Brain microvascular endothelial cell (primary cell): ENCODE measurements around the gene CRMP1.

Experiments used
- DNase-seq: peaks from one replicate; pipeline ENCODE4 v3.0.0-alpha.2; 2020
- H3K27ac ChIP-seq: fragments of 250-450 bp; sonication (Bioruptor Pico); 2 replicates; pipeline ENCODE4 v1.5.1; 2020; ENCODE audit warnings: mild to moderate bottlenecking, moderate library complexity
- H3K27me3 ChIP-seq: fragments of 250-450 bp; sonication (Bioruptor Pico); replicated peaks from 2 replicates; pipeline ENCODE4 v1.5.1; 2020; ENCODE audit warnings: mild to moderate bottlenecking
- H3K36me3 ChIP-seq: fragments of 250-450 bp; sonication (Bioruptor Pico); replicated peaks from 2 replicates; pipeline ENCODE4 v1.5.1; 2020; ENCODE audit warnings: mild to moderate bottlenecking
- H3K4me3 ChIP-seq: 2 replicates; pipeline ENCODE4 v1.5.1; 2011; ENCODE audit warnings: low read depth, mild to moderate bottlenecking, control low read depth, low read length, moderate library complexity
- in situ Hi-C: cut with HindIII; loops from 2 replicates; pipeline ENCODE4 v1.10.0; 2017; ENCODE audit warnings: low sequenced_read_pairs, low pct_ligation_motif_present
- TF ChIP-seq, protein P1 (sequence below): IDR thresholded peaks from 2 replicates; pipeline ENCODE4 v1.5.1; 2011; ENCODE audit warnings: low read depth, mild to moderate bottlenecking, moderate library complexity, low read length, control low read depth, inconsistent platforms; ENCODE audit errors: missing control alignments

CRMP1 gene

GRCh38 chr4:5906191-5906590 is 13.3 kb upstream of the CRMP1 start:
- no peaks in the 10 kb centered on the region for H3K36me3 ChIP-seq
- DNase-seq: no peak
- in situ Hi-C loops: no loop called here
- H3K27ac ChIP-seq: no peak overlapping the region
- H3K27me3 ChIP-seq: no peaks in the 10 kb centered on the region
- no peak overlapping the region for H3K4me3 ChIP-seq
- TF ChIP-seq, protein P1, sequence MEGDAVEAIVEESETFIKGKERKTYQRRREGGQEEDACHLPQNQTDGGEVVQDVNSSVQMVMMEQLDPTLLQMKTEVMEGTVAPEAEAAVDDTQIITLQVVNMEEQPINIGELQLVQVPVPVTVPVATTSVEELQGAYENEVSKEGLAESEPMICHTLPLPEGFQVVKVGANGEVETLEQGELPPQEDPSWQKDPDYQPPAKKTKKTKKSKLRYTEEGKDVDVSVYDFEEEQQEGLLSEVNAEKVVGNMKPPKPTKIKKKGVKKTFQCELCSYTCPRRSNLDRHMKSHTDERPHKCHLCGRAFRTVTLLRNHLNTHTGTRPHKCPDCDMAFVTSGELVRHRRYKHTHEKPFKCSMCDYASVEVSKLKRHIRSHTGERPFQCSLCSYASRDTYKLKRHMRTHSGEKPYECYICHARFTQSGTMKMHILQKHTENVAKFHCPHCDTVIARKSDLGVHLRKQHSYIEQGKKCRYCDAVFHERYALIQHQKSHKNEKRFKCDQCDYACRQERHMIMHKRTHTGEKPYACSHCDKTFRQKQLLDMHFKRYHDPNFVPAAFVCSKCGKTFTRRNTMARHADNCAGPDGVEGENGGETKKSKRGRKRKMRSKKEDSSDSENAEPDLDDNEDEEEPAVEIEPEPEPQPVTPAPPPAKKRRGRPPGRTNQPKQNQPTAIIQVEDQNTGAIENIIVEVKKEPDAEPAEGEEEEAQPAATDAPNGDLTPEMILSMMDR: no peak

- in situ Hi-C loops: no loop called here
- Histone ChIP-seq H3K36me3 (no peaks in the 10 kb centered on the region), H3K4me3 (no peak overlapping the region), H3K27ac (no peak overlapping the region), H3K27me3 (no peaks in the 10 kb centered on the region)
- no peak for DNase-seq
- TF ChIP-seq, protein P1: no peak
Measured at GRCh38 chr4:5905714-5906113, 12.8 kb upstream of the CRMP1 start.

- Histone ChIP-seq H3K27me3 (no peaks in the 10 kb centered on the region), H3K27ac (no peak overlapping the region), H3K36me3 (no peaks in the 10 kb centered on the region), H3K4me3 (no peak overlapping the region)
- TF ChIP-seq, protein P1: no peak
- in situ Hi-C loops: no loop called here
- DNase-seq: no peak
Measured at GRCh38 chr4:5900844-5901243, 8.0 kb upstream of the CRMP1 start.

DNA sequence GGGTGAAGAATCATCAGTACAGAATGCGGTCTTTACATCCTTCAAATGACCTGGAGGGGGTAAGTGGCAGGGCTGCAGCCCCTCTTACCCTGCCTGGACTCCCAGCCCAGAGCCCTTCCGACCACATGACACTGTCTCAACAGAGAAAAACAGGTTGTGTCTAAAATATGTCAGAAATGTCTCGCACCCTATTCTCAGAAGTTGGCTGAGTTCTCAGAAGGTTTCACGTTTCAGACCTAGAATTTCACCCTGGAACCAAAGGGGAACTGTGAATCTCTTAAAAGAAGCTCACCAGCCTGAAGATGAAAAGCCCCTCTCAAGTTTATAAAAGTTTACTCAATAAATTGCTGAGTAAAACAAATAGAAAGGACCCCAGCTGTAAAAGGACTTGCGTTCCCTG is 7.0 kb upstream of the CRMP1 start:
- Histone ChIP-seq H3K36me3 (no peaks in the 10 kb centered on the region), H3K4me3 (no peak overlapping the region), H3K27me3 (peaks cover 2% of the 10 kb centered on the region), H3K27ac (no peak overlapping the region)
- TF ChIP-seq, protein P1: no peak
- in situ Hi-C loops: no loop called here
- DNase-seq: no peak

DNA sequence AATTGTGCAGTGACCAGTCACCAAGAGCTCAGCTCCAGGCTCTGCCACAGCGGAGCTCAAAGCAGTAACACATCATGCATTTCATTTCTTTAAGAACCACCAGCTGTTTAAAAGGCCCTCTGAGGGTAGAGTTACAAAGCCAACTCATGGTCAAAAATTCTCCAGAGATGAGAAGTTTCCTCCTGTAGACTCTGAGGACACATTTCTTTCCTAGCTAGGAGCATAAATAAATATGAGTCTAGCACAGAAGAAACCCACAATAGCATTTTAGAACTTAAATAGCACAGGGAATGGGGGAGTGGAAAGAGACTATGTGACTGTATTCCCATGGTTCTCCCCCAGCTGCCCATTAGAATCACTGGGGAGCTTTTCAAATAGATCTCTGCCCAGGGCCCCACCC is 6.5 kb upstream of the CRMP1 start:
- TF ChIP-seq, protein P1: no peak
- in situ Hi-C loops: no loop called here

GRCh38 chr4:5897674-5898073 is 4.8 kb upstream of the CRMP1 start:
- Histone ChIP-seq H3K27me3 (peaks cover 20% of the 10 kb centered on the region), H3K36me3 (no peaks in the 10 kb centered on the region), H3K27ac (no peak overlapping the region), H3K4me3 (no peak overlapping the region)
- in situ Hi-C loops: no loop called here
- DNase-seq: no peak
- TF ChIP-seq, protein P1: no peak

More for the DNA sequence above, 6.5 kb upstream of the CRMP1 start:
- Histone ChIP-seq H3K27me3 (peaks cover 6% of the 10 kb centered on the region), H3K4me3 (no peak overlapping the region), H3K27ac (no peak overlapping the region), H3K36me3 (no peaks in the 10 kb centered on the region)
- no peak for DNase-seq
